Neural progenitor cell (in vitro differentiated cells): ENCODE measurements around the gene DXO.
"Not testable (repeated sequence)": the region's sequence is repeated elsewhere in the genome, so short reads cannot be mapped to it uniquely, and the experiment has no call there.

ENCODE experiments used
- CTCF ChIP-seq: fragments of 200-600 bp; sonication (generic); IDR thresholded peaks from 2 replicates; pipeline ENCODE4 v1.5.1; 2017; ENCODE audit warnings: antibody characterized with exemption, mild to moderate bottlenecking
- EZH2 ChIP-seq: fragments of 200-600 bp; sonication (generic); IDR thresholded peaks from 2 replicates; pipeline ENCODE4 v1.6.1; 2017; ENCODE audit warnings: antibody characterized with exemption, mild to moderate bottlenecking, moderate library complexity

DNA sequence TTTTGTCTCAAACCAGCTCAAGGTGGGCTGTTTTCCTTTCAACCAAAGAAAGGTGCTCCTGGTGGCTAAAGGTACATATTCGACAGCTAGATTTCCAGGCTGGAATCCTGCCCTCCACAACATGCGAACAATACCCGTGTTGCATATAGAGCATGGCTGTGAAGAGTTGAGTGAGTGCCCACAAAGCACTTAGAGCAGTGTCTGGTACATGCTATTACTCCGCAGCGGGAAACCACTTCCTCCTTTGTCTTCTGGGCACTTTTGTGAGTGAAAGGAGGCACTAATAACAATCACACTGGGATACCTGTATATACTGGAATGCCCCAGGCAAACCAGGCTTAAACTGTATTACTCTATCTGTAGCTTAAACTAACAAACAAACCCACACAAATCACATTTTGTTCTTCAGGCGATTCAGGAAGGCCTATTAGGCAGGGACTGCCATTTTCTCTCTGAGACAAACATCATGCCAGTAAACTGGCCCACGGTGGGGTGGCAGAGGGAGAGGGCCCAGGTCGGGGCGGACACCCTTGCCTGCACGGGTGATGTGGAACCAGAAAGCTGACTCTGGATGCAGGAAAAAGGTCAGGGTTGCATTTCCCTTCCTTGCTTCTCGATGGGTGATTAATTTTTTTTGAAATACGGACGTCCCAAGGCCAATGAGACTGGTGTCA, 33.1 kb upstream of the DXO start:
- TF ChIP-seq EZH2, CTCF: not testable (repeated sequence)
